Glutamatergic neuron (in vitro differentiated cells): ENCODE results near the gene TSPAN18. TPM values are rescaled to one million over a fixed set of nuclear protein-coding genes. Genes with fewer than 3 reads are reported as not detected.

ENCODE experiments used
- DNase-seq: peaks from one replicate; pipeline ENCODE4 v3.0.0; 2022
- H3K27ac Mint-ChIP-seq: one replicate; pipeline ENCODE4 v1.8.0; 2020; ENCODE audit warnings: mild to moderate bottlenecking, mixed read lengths, inconsistent platforms; ENCODE audit not compliant: unreplicated experiment
- H3K27me3 Mint-ChIP-seq: one replicate; pipeline ENCODE4 v1.8.0; 2020; ENCODE audit warnings: mild to moderate bottlenecking, moderate library complexity, mixed read lengths, inconsistent platforms; ENCODE audit not compliant: unreplicated experiment
- H3K36me3 Mint-ChIP-seq: one replicate; pipeline ENCODE4 v1.8.0; 2020; ENCODE audit warnings: mild to moderate bottlenecking, mixed read lengths, inconsistent platforms; ENCODE audit not compliant: unreplicated experiment
- H3K4me1 Mint-ChIP-seq: one replicate; pipeline ENCODE4 v1.8.0; 2020; ENCODE audit warnings: mild to moderate bottlenecking, low read depth, mixed read lengths, inconsistent platforms; ENCODE audit not compliant: unreplicated experiment
- H3K4me3 Mint-ChIP-seq: one replicate; pipeline ENCODE4 v1.8.0; 2020; ENCODE audit warnings: mild to moderate bottlenecking, mixed read lengths, inconsistent platforms; ENCODE audit not compliant: unreplicated experiment
- H3K9me3 Mint-ChIP-seq: one replicate; pipeline ENCODE4 v1.8.0; 2020; ENCODE audit warnings: mild to moderate bottlenecking, moderate library complexity, mixed read lengths, inconsistent platforms; ENCODE audit not compliant: unreplicated experiment
- total RNA-seq: library from RNA; stranded (reverse); fragmentation: NEBNext Ultra II Directional; extraction: Animal tissue kit (Norgen Biotek cat#: 25700); gene quantifications from one replicate; pipeline ENCODE4 v1.2.1, GENCODE V29; 2021; ENCODE audit not compliant: unreplicated experiment
- TF ChIP-seq, protein P1 (sequence below): fragments of 200-600 bp; sonication (generic); IDR thresholded peaks from one replicate; pipeline ENCODE4 v1.5.0; 2021; ENCODE audit not compliant: partially characterized antibody, unreplicated experiment

TSPAN18 gene
- total RNA-seq, 1 donor from 2014 or later: 80.4 TPM

GRCh38 chr11:44701276-44701675 lies 25.5 kb upstream of the TSPAN18 start:
- Mint-ChIP-seq H3K36me3 (no peaks in the 10 kb centered on the region), H3K4me1 (peaks cover 8% of the 10 kb centered on the region), H3K9me3 (peaks cover 4% of the 10 kb centered on the region), H3K4me3 (no peak overlapping the region), H3K27me3 (peaks cover 9% of the 10 kb centered on the region), H3K27ac (no peak overlapping the region)
- DNase-seq: no peak
- TF ChIP-seq, protein P1, sequence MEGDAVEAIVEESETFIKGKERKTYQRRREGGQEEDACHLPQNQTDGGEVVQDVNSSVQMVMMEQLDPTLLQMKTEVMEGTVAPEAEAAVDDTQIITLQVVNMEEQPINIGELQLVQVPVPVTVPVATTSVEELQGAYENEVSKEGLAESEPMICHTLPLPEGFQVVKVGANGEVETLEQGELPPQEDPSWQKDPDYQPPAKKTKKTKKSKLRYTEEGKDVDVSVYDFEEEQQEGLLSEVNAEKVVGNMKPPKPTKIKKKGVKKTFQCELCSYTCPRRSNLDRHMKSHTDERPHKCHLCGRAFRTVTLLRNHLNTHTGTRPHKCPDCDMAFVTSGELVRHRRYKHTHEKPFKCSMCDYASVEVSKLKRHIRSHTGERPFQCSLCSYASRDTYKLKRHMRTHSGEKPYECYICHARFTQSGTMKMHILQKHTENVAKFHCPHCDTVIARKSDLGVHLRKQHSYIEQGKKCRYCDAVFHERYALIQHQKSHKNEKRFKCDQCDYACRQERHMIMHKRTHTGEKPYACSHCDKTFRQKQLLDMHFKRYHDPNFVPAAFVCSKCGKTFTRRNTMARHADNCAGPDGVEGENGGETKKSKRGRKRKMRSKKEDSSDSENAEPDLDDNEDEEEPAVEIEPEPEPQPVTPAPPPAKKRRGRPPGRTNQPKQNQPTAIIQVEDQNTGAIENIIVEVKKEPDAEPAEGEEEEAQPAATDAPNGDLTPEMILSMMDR: no peak

- no peak for DNase-seq
- TF ChIP-seq, protein P1: no peak
- H3K9me3 Mint-ChIP-seq: peaks cover 4% of the 10 kb centered on the region
- H3K4me3 Mint-ChIP-seq: no peak overlapping the region
- H3K4me1 Mint-ChIP-seq: peaks cover 8% of the 10 kb centered on the region
- no peak overlapping the region for H3K27ac Mint-ChIP-seq
- H3K36me3 Mint-ChIP-seq: no peaks in the 10 kb centered on the region
- peaks cover 9% of the 10 kb centered on the region for H3K27me3 Mint-ChIP-seq
These were observed 23.9 kb upstream of the TSPAN18 start for GRCh38 chr11:44702889-44703288.

GRCh38 chr11:44707094-44707493 lies 19.7 kb upstream of the TSPAN18 start:
- DNase-seq: no peak
- no peak overlapping the region for H3K27ac Mint-ChIP-seq
- no peak overlapping the region for H3K4me3 Mint-ChIP-seq
- peaks cover 6% of the 10 kb centered on the region for H3K36me3 Mint-ChIP-seq
- H3K9me3 Mint-ChIP-seq: peaks cover 5% of the 10 kb centered on the region
- TF ChIP-seq, protein P1: no peak
- peaks cover 3% of the 10 kb centered on the region for H3K27me3 Mint-ChIP-seq
- peaks cover 20% of the 10 kb centered on the region for H3K4me1 Mint-ChIP-seq

GRCh38 chr11:44708009-44708408 lies 18.8 kb upstream of the TSPAN18 start:
- Mint-ChIP-seq H3K27me3 (no peaks in the 10 kb centered on the region), H3K36me3 (peaks cover 6% of the 10 kb centered on the region), H3K4me1 (peaks cover 23% of the 10 kb centered on the region), H3K4me3 (no peak overlapping the region), H3K9me3 (peaks cover 4% of the 10 kb centered on the region), H3K27ac (no peak overlapping the region)
- no peak for DNase-seq
- TF ChIP-seq, protein P1: no peak

GRCh38 chr11:44708523-44709280 lies 18.1 kb upstream of the TSPAN18 start:
- Mint-ChIP-seq H3K4me1 (peaks cover 25% of the 10 kb centered on the region), H3K27me3 (no peaks in the 10 kb centered on the region), H3K36me3 (peaks cover 6% of the 10 kb centered on the region), H3K27ac (no peak overlapping the region), H3K4me3 (no peak overlapping the region), H3K9me3 (peaks cover 4% of the 10 kb centered on the region)
- no peak for DNase-seq
- TF ChIP-seq, protein P1: no peak
